ENCODE data around the gene MSTN.

The MSTN gene

DNA sequence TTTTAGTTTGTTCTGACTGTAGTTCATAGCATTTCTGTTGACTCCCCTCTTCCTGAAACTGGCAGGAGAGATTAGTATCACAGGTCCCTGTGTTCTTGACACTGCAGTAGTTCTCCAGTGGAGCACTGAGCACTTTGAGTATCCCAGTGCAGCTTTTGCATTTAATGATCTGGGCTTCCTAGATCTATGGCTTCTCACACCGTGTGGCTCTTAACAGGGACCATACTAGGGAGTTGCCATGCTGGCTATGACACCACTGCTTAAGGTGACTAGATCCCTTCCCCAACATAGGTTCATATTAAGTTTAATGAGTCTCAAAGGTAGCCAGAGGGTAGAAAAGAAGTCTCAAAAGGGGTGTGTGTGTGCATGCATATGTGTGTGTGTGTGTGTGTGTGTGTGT, 6.2 kb upstream of the MSTN start:
- H3K4me3 ChIP-seq (ENCODE audit: low read depth, low read length) = no peak overlapping the region
- TF ChIP-seq, protein P1, sequence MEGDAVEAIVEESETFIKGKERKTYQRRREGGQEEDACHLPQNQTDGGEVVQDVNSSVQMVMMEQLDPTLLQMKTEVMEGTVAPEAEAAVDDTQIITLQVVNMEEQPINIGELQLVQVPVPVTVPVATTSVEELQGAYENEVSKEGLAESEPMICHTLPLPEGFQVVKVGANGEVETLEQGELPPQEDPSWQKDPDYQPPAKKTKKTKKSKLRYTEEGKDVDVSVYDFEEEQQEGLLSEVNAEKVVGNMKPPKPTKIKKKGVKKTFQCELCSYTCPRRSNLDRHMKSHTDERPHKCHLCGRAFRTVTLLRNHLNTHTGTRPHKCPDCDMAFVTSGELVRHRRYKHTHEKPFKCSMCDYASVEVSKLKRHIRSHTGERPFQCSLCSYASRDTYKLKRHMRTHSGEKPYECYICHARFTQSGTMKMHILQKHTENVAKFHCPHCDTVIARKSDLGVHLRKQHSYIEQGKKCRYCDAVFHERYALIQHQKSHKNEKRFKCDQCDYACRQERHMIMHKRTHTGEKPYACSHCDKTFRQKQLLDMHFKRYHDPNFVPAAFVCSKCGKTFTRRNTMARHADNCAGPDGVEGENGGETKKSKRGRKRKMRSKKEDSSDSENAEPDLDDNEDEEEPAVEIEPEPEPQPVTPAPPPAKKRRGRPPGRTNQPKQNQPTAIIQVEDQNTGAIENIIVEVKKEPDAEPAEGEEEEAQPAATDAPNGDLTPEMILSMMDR (IDR thresholded peaks at IDR 0.05; ENCODE audit: borderline replicate concordance, insufficient read depth, low read depth, low read length) = no peak

DNA sequence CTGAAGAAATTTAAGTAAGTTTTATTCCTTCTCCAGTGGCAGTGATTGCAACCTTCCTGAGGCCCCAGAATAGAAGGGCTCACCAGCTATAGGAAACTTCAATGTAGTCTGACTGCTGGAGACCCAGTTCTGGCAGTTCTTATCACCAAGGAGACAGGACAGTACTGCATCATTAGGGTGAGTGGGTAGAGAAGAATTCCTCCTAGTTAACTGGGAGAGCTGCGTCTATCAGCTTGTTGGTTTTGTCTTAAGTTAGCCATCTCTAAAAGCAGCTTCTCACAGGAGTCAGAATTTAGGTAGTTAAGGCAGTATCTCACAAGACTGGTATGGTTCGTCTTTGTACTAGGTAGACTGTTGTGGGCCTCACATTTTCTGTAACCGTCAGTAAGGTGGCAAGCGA, 3.3 kb upstream of the MSTN start:
- H3K4me3 ChIP-seq (ENCODE audit: low read depth, low read length) = no peak overlapping the region
- TF ChIP-seq, protein P1 (IDR thresholded peaks at IDR 0.05; ENCODE audit: borderline replicate concordance, insufficient read depth, low read depth, low read length) = no peak

DNA sequence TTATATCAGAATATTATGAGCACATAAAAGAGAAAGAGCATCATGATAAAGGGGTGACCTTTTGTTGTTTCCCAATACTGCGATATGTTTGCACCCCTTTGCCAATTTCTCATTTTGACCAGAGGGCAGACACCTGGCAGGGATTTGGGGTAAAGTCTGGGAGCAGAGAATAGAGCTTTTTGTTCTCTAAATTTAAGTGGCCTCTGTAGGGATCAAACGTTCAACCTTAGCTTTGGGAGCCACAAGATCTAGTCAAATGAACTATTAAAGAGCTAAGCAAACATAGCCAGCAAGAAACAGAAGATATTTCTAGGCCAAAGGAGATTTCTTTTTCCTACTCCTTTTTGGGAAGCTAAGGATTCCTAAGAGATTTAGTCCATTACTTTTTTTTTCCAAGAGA, 1.1 kb upstream of the MSTN start:
- no peak overlapping the region for H3K4me3 ChIP-seq (ENCODE audit: low read depth, low read length)
- TF ChIP-seq, protein P1 (IDR thresholded peaks at IDR 0.05; ENCODE audit: borderline replicate concordance, insufficient read depth, low read depth, low read length) = no peak

DNA sequence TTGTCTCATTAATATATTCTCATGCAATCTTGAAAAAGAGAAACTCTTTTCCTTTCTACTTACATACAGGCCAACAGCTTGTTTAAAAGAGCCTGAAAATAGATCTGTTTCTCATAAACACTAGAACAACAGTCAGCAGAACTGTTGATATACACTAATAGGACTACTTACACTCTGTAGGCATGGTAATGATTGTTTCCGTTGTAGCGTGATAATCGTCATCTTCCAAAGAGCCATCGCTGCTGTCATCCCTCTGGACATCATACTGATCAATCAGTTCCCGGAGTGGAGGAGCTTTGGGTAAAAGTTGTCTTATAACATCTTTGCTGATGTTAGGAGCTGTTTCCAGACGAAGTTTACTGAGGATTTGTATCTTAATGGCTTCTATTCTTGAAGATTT, 476 bp downstream of the MSTN start:
- TF ChIP-seq, protein P1 (IDR thresholded peaks at IDR 0.05; ENCODE audit: borderline replicate concordance, insufficient read depth, low read depth, low read length) = no peak
- no peak overlapping the region for H3K4me3 ChIP-seq (ENCODE audit: low read depth, low read length)

DNA sequence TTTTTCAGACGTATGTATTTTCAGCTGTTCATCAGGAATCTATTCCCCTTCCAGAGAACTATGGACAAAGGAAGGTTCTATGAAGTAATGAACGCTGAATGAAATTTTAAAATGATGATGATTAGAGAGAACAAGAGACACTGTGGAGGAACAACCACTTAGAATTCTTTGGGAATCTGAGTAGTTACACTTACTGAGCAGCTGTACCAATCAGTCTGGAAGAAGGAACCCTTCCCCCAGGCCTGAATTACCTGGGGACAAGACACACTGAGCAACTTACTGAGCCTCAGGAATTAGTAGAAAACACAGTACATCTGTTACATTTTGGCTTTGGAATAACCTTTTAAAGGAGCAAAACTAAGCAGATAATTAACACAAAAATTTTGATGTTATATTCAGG, 1.9 kb downstream of the MSTN start:
- TF ChIP-seq, protein P1 (IDR thresholded peaks at IDR 0.05; ENCODE audit: borderline replicate concordance, insufficient read depth, low read depth, low read length) = no peak
- no peak overlapping the region for H3K4me3 ChIP-seq (ENCODE audit: low read depth, low read length)

- TF ChIP-seq, protein P1 (IDR thresholded peaks at IDR 0.05; ENCODE audit: borderline replicate concordance, insufficient read depth, low read depth, low read length) = no peak
- no peak overlapping the region for H3K4me3 ChIP-seq (ENCODE audit: low read depth, low read length)
Measured at GRCh38 chr2:190060019-190060418, 2.5 kb downstream of the MSTN start.

- no peak overlapping the region for H3K4me3 ChIP-seq (ENCODE audit: low read depth, low read length)
- TF ChIP-seq, protein P1 (IDR thresholded peaks at IDR 0.05; ENCODE audit: borderline replicate concordance, insufficient read depth, low read depth, low read length) = no peak
Measured at GRCh38 chr2:190053426-190053825, 9.1 kb downstream of the MSTN start.

Measured in GM12875 (cell line).